Loucy (cell line): ENCODE data around the gene TSPAN13.

Source experiments
- H2AFZ ChIP-seq: fragments of 200-600 bp; sonication (generic); 2 replicates; pipeline ENCODE4 v1.6.0; 2016; ENCODE audit warnings: antibody characterized with exemption, mild to moderate bottlenecking, low read length, moderate library complexity
- H3F3A ChIP-seq: fragments of 200-600 bp; 2 replicates; pipeline ENCODE4 v1.6.0; 2016; ENCODE audit warnings: antibody characterized with exemption, low read depth, mild to moderate bottlenecking
- H3K27me3 ChIP-seq: fragments of 200-600 bp; sonication (generic); 2 replicates; pipeline ENCODE4 v1.6.1; 2014; ENCODE audit warnings: low read length, mild to moderate bottlenecking; ENCODE audit not compliant: insufficient read depth, poor library complexity, severe bottlenecking
- H3K36me3 ChIP-seq: fragments of 200-600 bp; sonication (generic); 2 replicates; pipeline ENCODE4 v1.6.1; 2016; ENCODE audit warnings: low read length; ENCODE audit not compliant: insufficient read depth
- H3K4me1 ChIP-seq: fragments of 200-600 bp; sonication (generic); 2 replicates; pipeline ENCODE4 v1.5.1; 2014; ENCODE audit warnings: low read length, mild to moderate bottlenecking; ENCODE audit not compliant: insufficient read depth, poor library complexity, severe bottlenecking
- H3K4me2 ChIP-seq: fragments of 200-600 bp; sonication (generic); 2 replicates; pipeline ENCODE4 v1.6.0; 2014; ENCODE audit warnings: antibody characterized with exemption, low read length, low read depth, mild to moderate bottlenecking; ENCODE audit not compliant: poor library complexity, severe bottlenecking
- H3K4me3 ChIP-seq: fragments of 200-600 bp; sonication (generic); 2 replicates; pipeline ENCODE4 v1.5.1; 2014; ENCODE audit warnings: low read length, mild to moderate bottlenecking, mixed read lengths; ENCODE audit not compliant: poor library complexity, severe bottlenecking
- H3K79me2 ChIP-seq: fragments of 200-600 bp; sonication (generic); 2 replicates; pipeline ENCODE4 v1.6.1; 2014; ENCODE audit warnings: low read length; ENCODE audit not compliant: insufficient read depth
- H3K9ac ChIP-seq: fragments of 200-600 bp; sonication (generic); 2 replicates; pipeline ENCODE4 v1.6.0; 2014; ENCODE audit warnings: mild to moderate bottlenecking, low read depth, low read length, moderate library complexity; ENCODE audit not compliant: poor library complexity, severe bottlenecking
- H3K9me2 ChIP-seq: fragments of 200-600 bp; sonication (generic); replicated peaks from 2 replicates; pipeline ENCODE4 v1.6.1; 2016; ENCODE audit warnings: low read depth, low read length, mixed read lengths
- H3K9me3 ChIP-seq: fragments of 200-600 bp; sonication (generic); 2 replicates; pipeline ENCODE4 v1.6.1; 2014; ENCODE audit warnings: mild to moderate bottlenecking, antibody characterized with exemption, low read length, low read depth; ENCODE audit not compliant: insufficient read depth
- H4K20me1 ChIP-seq: fragments of 200-600 bp; sonication (generic); 2 replicates; pipeline ENCODE4 v1.6.0; 2014; ENCODE audit warnings: antibody characterized with exemption, low read length, mild to moderate bottlenecking; ENCODE audit not compliant: insufficient read depth, poor library complexity, severe bottlenecking
- CTCF ChIP-seq: fragments of 200-600 bp; sonication (generic); conservative IDR thresholded peaks from 2 replicates; pipeline ENCODE4 v1.5.1; 2014; ENCODE audit warnings: mild to moderate bottlenecking, antibody characterized with exemption, low read length
- EZH2phosphoT487 ChIP-seq: fragments of 200-600 bp; IDR thresholded peaks from 2 replicates; pipeline ENCODE4 v1.6.1; 2018; ENCODE audit warnings: antibody characterized with exemption, mild to moderate bottlenecking, moderate library complexity, borderline replicate concordance

Gene TSPAN13

GRCh38 chr7:16803881-16804673 is 50.5 kb downstream of the TSPAN13 start:
- Histone ChIP-seq H3F3A (no peaks in the 10 kb centered on the region), H3K4me2 (no peak overlapping the region), H3K27me3 (no peaks in the 10 kb centered on the region), H3K9ac (no peak overlapping the region), H3K4me1 (peaks cover 7% of the 10 kb centered on the region), H4K20me1 (no peaks in the 10 kb centered on the region), H3K79me2 (no peaks in the 10 kb centered on the region), H3K36me3 (no peaks in the 10 kb centered on the region), H3K9me3 (no peaks in the 10 kb centered on the region), H3K4me3 (no peak overlapping the region), H2AFZ (no peak overlapping the region), H3K9me2 (no peaks in the 10 kb centered on the region)
- no peak for TF ChIP-seq EZH2phosphoT487
- no peak for TF ChIP-seq CTCF

GRCh38 chr7:16804674-16805439 is 51.3 kb downstream of the TSPAN13 start, which contains the start of gene AGR2:
TSS of gene AGR2 (minus strand) at chr7:16804999. CDS start at chr7:16801796, 3,203 bp downstream.
- Histone ChIP-seq H3K4me1 (peaks cover 7% of the 10 kb centered on the region), H2AFZ (peak within 1 kb of the TSS; percentile 59; the same call in 1 of the 2 replicates)
- TF ChIP-seq CTCF (no peak), EZH2phosphoT487 (no peak)

GRCh38 chr7:16805441-16805840 is 51.9 kb downstream of the TSPAN13 start:
- H3K4me2 ChIP-seq = no peak overlapping the region
- no peak overlapping the region for H3K4me3 ChIP-seq
- no peaks in the 10 kb centered on the region for H3K9me2 ChIP-seq
- peaks cover 7% of the 10 kb centered on the region for H3K4me1 ChIP-seq
- H3K36me3 ChIP-seq = no peaks in the 10 kb centered on the region
- no peaks in the 10 kb centered on the region for H3F3A ChIP-seq
- no peaks in the 10 kb centered on the region for H3K79me2 ChIP-seq
- H3K27me3 ChIP-seq = no peaks in the 10 kb centered on the region
- H3K9me3 ChIP-seq = no peaks in the 10 kb centered on the region
- H2AFZ ChIP-seq = peak overlapping the region; percentile 59; the same call in 1 of the 2 replicates
- H4K20me1 ChIP-seq = no peaks in the 10 kb centered on the region
- TF ChIP-seq EZH2phosphoT487 (no peak), CTCF (no peak)
- no peak overlapping the region for H3K9ac ChIP-seq

More at GRCh38 chr7:16804674-16805439, 51.3 kb downstream of the TSPAN13 start, which contains the start of gene AGR2:
- no peak within 1 kb of the TSS for H3K4me3 ChIP-seq
- H3K9ac ChIP-seq = no peak within 1 kb of the TSS
- H3K9me3 ChIP-seq = no peaks in the 10 kb centered on the region
- no peaks in the 10 kb centered on the region for H3F3A ChIP-seq
- no peaks in the 10 kb centered on the region for H3K9me2 ChIP-seq
- H3K4me2 ChIP-seq = no peak within 1 kb of the TSS
- H4K20me1 ChIP-seq = no peaks in the 10 kb centered on the region
- no peaks in the 10 kb centered on the region for H3K36me3 ChIP-seq
- no peaks in the 10 kb centered on the region for H3K27me3 ChIP-seq
- no peaks in the 10 kb centered on the region for H3K79me2 ChIP-seq
